Subcutaneous adipose tissue (tissue), 4 donors: ENCODE measurements around the gene MAPKAP1. TPM values are rescaled to one million over a fixed set of nuclear protein-coding genes. Genes with fewer than 3 reads are reported as not detected.

ENCODE experiments used
- total RNA-seq, 4 donors: library from RNA; depleted of rRNA; stranded (reverse); fragments of >200 nt; gene quantifications; one replicate each; pipeline ENCODE4 v1.1.0, GENCODE V29; 2016
- TF ChIP-seq, protein P1 (sequence below): fragments of 450-650 bp; IDR thresholded peaks from one replicate; pipeline ENCODE4 v1.5.1; 2016; ENCODE audit warnings: low read depth, mild to moderate bottlenecking, control low read depth, antibody characterized with exemption, moderate library complexity

MAPKAP1 gene
- total RNA-seq, 4 donors from 2014 or later = 64.4 to 146 (median 83.9) TPM

DNA sequence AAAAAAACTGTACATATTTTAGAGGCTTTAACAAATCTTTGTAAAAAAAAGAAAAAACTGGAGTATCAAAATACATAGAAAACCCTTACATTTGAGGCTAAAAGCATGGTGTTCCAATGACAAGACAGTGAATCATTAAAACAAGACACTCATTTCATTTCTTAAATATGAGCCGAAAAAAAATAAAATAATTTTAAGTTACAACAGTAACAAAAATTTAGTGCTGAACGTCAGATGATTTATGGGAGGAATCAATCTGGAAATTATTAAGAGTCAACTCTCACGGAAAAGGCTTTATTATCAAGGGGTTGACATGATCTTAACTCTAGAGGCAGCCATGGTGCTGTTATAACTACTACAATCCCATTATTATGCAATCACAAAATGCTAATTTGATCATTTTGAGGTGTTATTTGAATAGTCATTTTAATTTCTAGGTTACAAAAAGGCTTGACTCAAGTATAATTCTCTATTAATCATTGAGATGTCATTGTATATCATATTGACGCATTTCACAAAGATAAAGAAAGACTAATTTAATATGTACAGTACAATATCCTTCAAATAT is 51.9 kb downstream of the MAPKAP1 start:
- TF ChIP-seq, protein P1, sequence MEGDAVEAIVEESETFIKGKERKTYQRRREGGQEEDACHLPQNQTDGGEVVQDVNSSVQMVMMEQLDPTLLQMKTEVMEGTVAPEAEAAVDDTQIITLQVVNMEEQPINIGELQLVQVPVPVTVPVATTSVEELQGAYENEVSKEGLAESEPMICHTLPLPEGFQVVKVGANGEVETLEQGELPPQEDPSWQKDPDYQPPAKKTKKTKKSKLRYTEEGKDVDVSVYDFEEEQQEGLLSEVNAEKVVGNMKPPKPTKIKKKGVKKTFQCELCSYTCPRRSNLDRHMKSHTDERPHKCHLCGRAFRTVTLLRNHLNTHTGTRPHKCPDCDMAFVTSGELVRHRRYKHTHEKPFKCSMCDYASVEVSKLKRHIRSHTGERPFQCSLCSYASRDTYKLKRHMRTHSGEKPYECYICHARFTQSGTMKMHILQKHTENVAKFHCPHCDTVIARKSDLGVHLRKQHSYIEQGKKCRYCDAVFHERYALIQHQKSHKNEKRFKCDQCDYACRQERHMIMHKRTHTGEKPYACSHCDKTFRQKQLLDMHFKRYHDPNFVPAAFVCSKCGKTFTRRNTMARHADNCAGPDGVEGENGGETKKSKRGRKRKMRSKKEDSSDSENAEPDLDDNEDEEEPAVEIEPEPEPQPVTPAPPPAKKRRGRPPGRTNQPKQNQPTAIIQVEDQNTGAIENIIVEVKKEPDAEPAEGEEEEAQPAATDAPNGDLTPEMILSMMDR = no peak

DNA sequence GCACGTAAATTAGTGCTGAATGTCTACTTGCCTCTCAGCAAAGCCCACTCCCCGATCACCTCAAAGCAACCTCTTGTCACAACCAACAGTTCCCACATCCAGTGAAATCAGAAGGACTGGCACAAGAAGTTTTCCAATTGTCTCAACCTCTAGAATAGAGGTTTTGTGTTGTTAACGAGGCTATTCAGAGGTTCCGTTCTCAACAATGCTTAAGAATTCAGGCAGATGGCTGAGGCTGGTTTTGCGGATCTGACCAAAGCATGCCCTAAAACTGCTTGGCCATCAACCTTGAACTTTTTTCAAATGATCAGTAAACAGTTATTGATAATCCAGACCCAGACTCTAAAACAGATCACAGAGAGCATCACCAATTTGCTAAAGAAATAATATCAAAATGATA is 52.9 kb downstream of the MAPKAP1 start:
- TF ChIP-seq, protein P1 = no peak

DNA sequence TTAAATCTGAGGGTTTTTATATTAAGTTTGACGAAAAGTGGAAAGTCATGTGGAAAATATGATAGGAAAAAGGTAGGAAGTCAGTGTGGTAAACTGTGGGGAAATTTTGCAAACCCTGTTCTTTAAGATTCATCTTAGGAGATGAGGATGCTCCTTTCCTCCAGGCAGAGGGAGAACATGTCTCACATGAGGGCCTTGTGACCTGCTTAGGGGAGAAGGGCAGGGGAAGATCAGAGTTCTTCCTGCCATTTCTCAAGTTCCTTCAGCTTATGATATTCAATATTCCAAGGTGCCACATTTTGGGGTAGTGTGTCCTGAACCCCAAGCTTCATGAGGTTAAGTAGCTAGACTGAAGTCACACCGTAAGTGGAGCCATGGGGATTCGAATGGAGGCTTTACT is 53.7 kb downstream of the MAPKAP1 start:
- TF ChIP-seq, protein P1 = no peak

DNA sequence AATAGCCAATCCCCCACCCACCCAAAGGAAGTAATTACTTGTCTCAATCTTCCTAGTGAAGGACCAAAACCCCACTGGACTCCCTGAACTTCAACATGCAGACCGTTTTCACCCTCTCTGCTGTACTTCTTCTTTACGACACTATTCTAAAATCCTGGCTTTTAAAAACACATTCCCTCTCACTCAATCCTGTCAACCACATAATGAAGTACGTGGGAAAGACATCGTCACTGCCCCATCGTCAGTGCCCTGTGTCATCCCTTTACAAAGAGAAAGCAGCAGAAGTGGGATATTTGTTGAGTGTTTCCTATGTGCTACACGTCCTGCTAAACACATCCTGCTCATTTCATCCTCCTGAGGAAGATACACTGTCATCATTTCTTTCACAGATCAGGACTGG is 54.2 kb downstream of the MAPKAP1 start:
- TF ChIP-seq, protein P1 = no peak

DNA sequence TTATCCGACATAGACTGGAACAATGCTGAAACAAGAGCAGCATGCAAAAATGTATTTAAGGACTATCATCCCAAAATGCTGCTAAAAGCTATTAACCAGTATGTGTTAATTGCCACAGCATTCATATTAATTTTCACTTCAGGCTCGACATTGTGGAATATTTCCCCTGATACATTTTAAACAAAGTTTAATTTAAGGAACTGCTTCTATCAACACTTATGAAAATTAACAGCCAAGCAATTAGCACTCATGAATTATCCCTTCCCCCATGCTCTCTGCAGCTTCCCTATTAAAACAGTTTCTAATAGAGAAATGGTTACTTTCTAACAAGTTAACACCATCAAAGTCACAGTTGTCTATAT is 54.8 kb downstream of the MAPKAP1 start:
- TF ChIP-seq, protein P1 = no peak

DNA sequence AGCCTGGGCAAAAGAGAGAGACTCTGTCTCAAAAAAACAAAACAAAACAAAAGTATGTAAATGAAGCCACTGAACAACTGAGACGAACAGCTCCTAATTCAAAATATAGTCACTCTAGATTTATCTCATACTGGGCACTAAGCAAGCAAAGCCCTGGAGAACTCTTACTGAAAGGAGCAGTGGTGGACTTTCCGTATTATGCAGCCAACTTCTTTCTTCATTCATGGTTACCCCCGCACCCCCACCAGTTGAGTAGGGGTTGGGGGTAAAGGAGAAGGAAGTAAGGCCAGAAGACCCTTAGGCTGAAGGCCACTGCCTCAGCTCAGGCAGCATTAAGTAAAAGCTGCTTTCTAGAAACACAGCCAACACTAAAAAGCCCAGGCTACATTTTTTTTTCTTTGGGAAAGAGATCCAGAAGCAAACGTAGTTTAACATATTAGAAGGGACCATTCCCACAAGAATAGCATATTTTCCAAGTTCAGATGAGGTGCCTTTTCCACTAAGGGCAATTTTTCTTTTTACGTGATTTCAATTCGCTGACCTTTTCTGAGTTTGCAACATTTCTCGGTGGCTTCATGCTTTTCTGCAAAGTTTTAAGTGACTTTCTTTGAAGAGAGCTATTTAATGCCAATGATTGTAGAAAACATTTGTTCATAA is 55.3 kb downstream of the MAPKAP1 start:
- TF ChIP-seq, protein P1 = no peak

DNA sequence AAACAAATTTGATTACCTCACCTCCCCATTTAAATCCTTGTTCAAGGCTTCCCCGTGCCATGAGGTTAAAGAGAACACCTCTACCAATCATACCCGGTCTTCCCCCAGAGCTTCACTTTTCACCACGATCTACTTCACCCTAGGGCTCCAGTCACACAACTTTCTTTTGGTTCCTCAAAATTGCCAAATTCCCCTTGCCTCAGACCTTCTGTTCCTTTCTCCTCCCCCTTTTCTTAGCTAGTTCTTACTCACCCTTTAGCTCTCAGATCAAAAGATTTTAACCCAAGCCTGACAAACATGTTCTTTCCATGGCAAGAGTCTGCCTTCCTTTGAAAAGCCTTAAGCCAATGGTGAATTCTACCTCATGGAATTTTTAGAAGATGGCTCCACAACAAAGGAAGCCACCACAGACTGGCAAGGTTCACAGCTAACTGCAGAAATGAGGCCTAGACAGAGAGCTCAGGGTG is 56.7 kb downstream of the MAPKAP1 start:
- TF ChIP-seq, protein P1 = no peak
